Liver (tissue), 9 donors: Measurements from ENCODE around the gene KDELR1. TPM values are rescaled to one million over a fixed set of nuclear protein-coding genes. Genes with fewer than 3 reads are reported as not detected.
"Not testable (repeated sequence)": the region's sequence is repeated elsewhere in the genome, so short reads cannot be mapped to it uniquely, and the experiment has no call there.

Source experiments
- DNase-seq: peaks from one replicate; pipeline ENCODE4 v3.0.0-alpha.2; 2017; ENCODE audit warnings: low spot score
- H3K27ac ChIP-seq, 2 donors: one replicate each; pipeline ENCODE4 v1.7.0; 2013; ENCODE audit warnings: inconsistent platforms in 2 of 2, low read length in 2 of 2, control low read depth in 1 of 2, low read depth in 1 of 2, mild to moderate bottlenecking in 1 of 2
- H3K27me3 ChIP-seq, 4 donors: one replicate each; pipeline versions ENCODE4 v1.6.1 to v1.7.0; 2013; ENCODE audit warnings: low read length in 3 of 4, inconsistent platforms in 1 of 4, mild to moderate bottlenecking in 1 of 4, moderate library complexity in 1 of 4; ENCODE audit not compliant: control insufficient read depth in 4 of 4, insufficient read depth in 4 of 4
- H3K36me3 ChIP-seq, 4 donors: one replicate each; pipeline versions ENCODE4 v1.6.1 to v1.7.0; 2013; ENCODE audit warnings: low read length in 3 of 4, mild to moderate bottlenecking in 3 of 4, low read depth in 1 of 4, moderate library complexity in 1 of 4; ENCODE audit not compliant: control insufficient read depth in 4 of 4, insufficient read depth in 3 of 4
- H3K4me1 ChIP-seq, 4 donors: one replicate each; pipeline versions ENCODE4 v1.6.1 to v1.7.0; 2013; ENCODE audit warnings: low read length in 3 of 4, mild to moderate bottlenecking in 3 of 4, moderate library complexity in 1 of 4; ENCODE audit not compliant: control insufficient read depth in 4 of 4, insufficient read depth in 4 of 4
- H3K4me3 ChIP-seq, 3 donors: one replicate each; pipeline versions ENCODE4 v1.6.1 to v1.7.0; 2013; ENCODE audit warnings: low read length in 3 of 3, control low read depth in 1 of 3, low read depth in 1 of 3, mild to moderate bottlenecking in 1 of 3
- H3K9ac ChIP-seq, 2 donors: one replicate each; pipeline ENCODE4 v1.7.0; 2013; ENCODE audit warnings: low read length in 2 of 2, mild to moderate bottlenecking in 2 of 2, moderate library complexity in 2 of 2, control low read depth in 1 of 2, low read depth in 1 of 2
- H3K9me3 ChIP-seq, 4 donors: one replicate each; pipeline versions ENCODE4 v1.6.1 to v1.7.0; 2013; ENCODE audit warnings: low read length in 3 of 4; ENCODE audit not compliant: control insufficient read depth in 4 of 4
- EGR1 ChIP-seq, 2 donors: IDR thresholded peaks; 2 replicates each; pipeline ENCODE4 v1.6.1; 2016 to 2018; ENCODE audit warnings: antibody characterized with exemption in 2 of 2, low read depth in 2 of 2
- FOXA1 ChIP-seq: IDR thresholded peaks from 2 replicates; pipeline ENCODE4 v1.6.1; 2016; ENCODE audit warnings: antibody characterized with exemption
- FOXA2 ChIP-seq: IDR thresholded peaks from 2 replicates; pipeline ENCODE4 v1.6.1; 2016; ENCODE audit warnings: antibody characterized with exemption
- GABPA ChIP-seq, 2 donors: IDR thresholded peaks in 1 of 2; conservative IDR thresholded peaks in 1 of 2; 2 replicates each; pipeline ENCODE4 v1.6.1; 2016; ENCODE audit warnings: antibody characterized with exemption in 2 of 2, mild to moderate bottlenecking in 1 of 2, moderate library complexity in 1 of 2
- HNF4G ChIP-seq: IDR thresholded peaks from 2 replicates; pipeline ENCODE4 v1.6.1; 2016; ENCODE audit warnings: antibody characterized with exemption
- JUND ChIP-seq, 2 donors: IDR thresholded peaks; 2 replicates each; pipeline ENCODE4 v1.6.1; 2016; ENCODE audit warnings: antibody characterized with exemption in 2 of 2
- NR2F2 ChIP-seq: IDR thresholded peaks from 2 replicates; pipeline ENCODE4 v1.6.1; 2016; ENCODE audit warnings: antibody characterized with exemption
- RAD21 ChIP-seq, 2 donors: IDR thresholded peaks; 2 replicates each; pipeline ENCODE4 v1.6.1; 2016; ENCODE audit warnings: antibody characterized with exemption in 2 of 2, mild to moderate bottlenecking in 2 of 2
- RXRA ChIP-seq, 2 donors: IDR thresholded peaks; 2 replicates each; pipeline ENCODE4 v1.6.1; 2017 to 2018; ENCODE audit warnings: antibody characterized with exemption in 2 of 2, mild to moderate bottlenecking in 1 of 2
- SP1 ChIP-seq: IDR thresholded peaks from 2 replicates; pipeline ENCODE4 v1.6.1; 2018; ENCODE audit warnings: antibody characterized with exemption, mild to moderate bottlenecking
- TAF1 ChIP-seq: conservative IDR thresholded peaks from 2 replicates; pipeline ENCODE4 v1.6.1; 2016; ENCODE audit warnings: antibody characterized with exemption, mild to moderate bottlenecking
- WGBS: extraction: QIAGEN DNeasy Blood & Tissue Kit; methylation state at CpG from one replicate; pipeline ENCODE4 v1.1.7; 2013; 5-methylcytosine and 5-hydroxymethylcytosine counted together
- polyA plus RNA-seq, 2 donors: library from polyadenylated mRNA; stranded (reverse) in 1 of 2; unstranded in 1 of 2; fragments of 200-250 nt in 1 of 2; fragments of >200 nt in 1 of 2; fragmentation: Nextera tagmentation in 1 of 2; extraction: Ambion mirVana in 1 of 2; gene quantifications; one replicate each; pipeline versions ENCODE4 v1.2.1 to v1.2.3, GENCODE V29; 2013 to 2015
- total RNA-seq, 2 donors: library from RNA; depleted of rRNA; stranded (reverse); fragments of >200 nt; gene quantifications; one replicate each; pipeline ENCODE4 v1.2.3, GENCODE V29; 2014
- TF ChIP-seq, protein P1 (sequence below): IDR thresholded peaks from 2 replicates; pipeline ENCODE4 v1.6.1; 2016; ENCODE audit warnings: antibody characterized with exemption
- TF ChIP-seq, protein P2 (sequence below): fragments of 150-350 bp; IDR thresholded peaks from 2 replicates; pipeline ENCODE4 v1.5.1; 2017; ENCODE audit warnings: improper control_type of control experiment, low read depth, low read length; ENCODE audit not compliant: missing input control
- TF ChIP-seq, protein P3 (sequence below): IDR thresholded peaks from 2 replicates; pipeline ENCODE4 v1.6.1; 2016; ENCODE audit warnings: antibody characterized with exemption
- donor health status: healthy.
- donor health status: healthy.
- donor health status: healthy.
- donor health status: healthy.
- donor health status: healthy.

Gene KDELR1
- total and polyA plus RNA-seq, 4 donors = 32.3 to 94.9 (median 47.0) TPM

DNA sequence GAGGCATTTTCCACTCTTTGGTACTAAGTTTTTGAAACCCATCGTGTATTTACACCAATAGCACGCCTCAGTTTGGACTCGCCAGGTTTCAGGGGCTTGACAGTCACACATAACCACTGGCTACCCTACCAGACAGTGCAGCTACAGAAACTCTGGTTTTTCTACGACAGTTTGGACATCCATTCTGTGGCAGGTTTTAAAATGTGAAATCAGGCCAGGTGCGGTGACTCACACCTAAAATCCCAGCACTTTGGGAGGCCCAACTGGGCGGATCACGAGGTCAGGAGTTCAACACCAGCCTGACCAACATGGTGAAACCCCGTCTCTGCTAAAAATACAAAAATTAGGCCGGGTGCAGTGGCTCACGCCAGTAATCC is 13.2 kb downstream of the KDELR1 start:
- Histone ChIP-seq H3K4me3 (no peak overlapping the region), H3K36me3 (peaks cover 3 to 17% (median 8%) of the 10 kb centered on the region in 4 donors), H3K9ac (no peak overlapping the region), H3K4me1 (no peaks in the 10 kb centered on the region), H3K27me3 (no peaks in the 10 kb centered on the region), H3K9me3 (no peaks in the 10 kb centered on the region), H3K27ac (no peak overlapping the region)
- no peak for DNase-seq
- TF ChIP-seq HNF4G (no peak), SP1 (no peak), JUND (IDR thresholded peaks at IDR 0.05) (no peak), TAF1 (no peak), GABPA (IDR thresholded peaks at IDR 0.05 in 1 of 2, conservative IDR thresholded peaks at IDR 0.05 in 1 of 2) (no peak)
- TF ChIP-seq, protein P1, sequence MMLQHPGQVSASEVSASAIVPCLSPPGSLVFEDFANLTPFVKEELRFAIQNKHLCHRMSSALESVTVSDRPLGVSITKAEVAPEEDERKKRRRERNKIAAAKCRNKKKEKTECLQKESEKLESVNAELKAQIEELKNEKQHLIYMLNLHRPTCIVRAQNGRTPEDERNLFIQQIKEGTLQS = no peak
- WGBS = 94% methylated on average over 10 of the region's 10 CpGs

DNA sequence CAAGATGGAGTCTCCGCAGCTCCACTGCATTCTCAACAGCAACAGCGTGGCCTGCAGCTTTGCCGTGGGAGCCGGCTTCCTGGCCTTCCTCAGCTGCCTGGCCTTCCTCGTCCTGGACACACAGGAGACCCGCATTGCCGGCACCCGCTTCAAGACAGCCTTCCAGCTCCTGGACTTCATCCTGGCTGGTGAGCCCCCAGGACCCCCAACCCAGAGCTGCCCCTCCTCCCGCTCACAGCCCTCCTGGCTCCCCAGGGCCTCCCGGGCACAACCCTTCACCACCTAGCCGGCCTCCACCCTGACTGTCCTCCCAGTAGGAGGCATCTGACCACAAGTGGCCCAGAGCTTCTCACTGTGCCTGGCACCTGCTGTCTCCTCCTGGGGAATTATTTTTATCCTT is 17.8 kb downstream of the KDELR1 start:
- no peak for TF ChIP-seq NR2F2
- TF ChIP-seq RAD21 (IDR thresholded peaks at IDR 0.05) = no peak
- TF ChIP-seq GABPA (IDR thresholded peaks at IDR 0.05 in 1 of 2, conservative IDR thresholded peaks at IDR 0.05 in 1 of 2) = no peak
- no peaks in the 10 kb centered on the region for H3K9me3 ChIP-seq
- no peaks in the 10 kb centered on the region for H3K27me3 ChIP-seq
- 93% methylated on average over 11 of the region's 11 CpGs for WGBS
- no peak overlapping the region for H3K27ac ChIP-seq
- H3K4me1 ChIP-seq = no peaks in the 10 kb centered on the region
- no peak overlapping the region for H3K4me3 ChIP-seq
- DNase-seq = no peak
- H3K9ac ChIP-seq = no peak overlapping the region
- H3K36me3 ChIP-seq = no peaks in the 10 kb centered on the region

DNA sequence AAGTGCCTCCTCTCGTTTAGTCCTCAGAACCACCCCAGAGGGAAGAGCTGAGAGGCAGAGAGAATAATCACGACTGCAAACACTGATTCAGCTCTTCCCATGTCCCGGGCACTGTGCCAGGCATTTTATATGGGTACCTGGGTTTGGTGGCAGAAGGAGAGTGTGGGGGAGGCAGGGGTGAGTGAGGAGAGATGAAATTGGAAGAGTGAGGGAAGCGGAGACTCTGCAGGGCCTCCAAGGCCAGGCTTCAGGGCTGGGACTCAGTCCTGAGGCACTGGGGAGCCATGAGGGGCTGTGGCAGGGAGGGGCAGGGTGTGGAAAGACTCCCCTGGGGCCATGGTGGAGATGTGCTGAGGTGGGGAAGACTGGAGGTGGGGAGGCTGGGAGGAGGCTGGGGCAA is 18.4 kb downstream of the KDELR1 start:
- 71% methylated on average over 4 of the region's 4 CpGs for WGBS
- DNase-seq = no peak
- no peak overlapping the region for H3K4me3 ChIP-seq
- H3K27me3 ChIP-seq = no peaks in the 10 kb centered on the region
- TF ChIP-seq GABPA (IDR thresholded peaks at IDR 0.05 in 1 of 2, conservative IDR thresholded peaks at IDR 0.05 in 1 of 2) = no peak
- TF ChIP-seq RXRA (IDR thresholded peaks at IDR 0.05) = no peak
- H3K4me1 ChIP-seq = no peaks in the 10 kb centered on the region
- no peak overlapping the region for H3K9ac ChIP-seq
- H3K9me3 ChIP-seq = no peaks in the 10 kb centered on the region
- no peak overlapping the region for H3K27ac ChIP-seq
- H3K36me3 ChIP-seq = no peaks in the 10 kb centered on the region

DNA sequence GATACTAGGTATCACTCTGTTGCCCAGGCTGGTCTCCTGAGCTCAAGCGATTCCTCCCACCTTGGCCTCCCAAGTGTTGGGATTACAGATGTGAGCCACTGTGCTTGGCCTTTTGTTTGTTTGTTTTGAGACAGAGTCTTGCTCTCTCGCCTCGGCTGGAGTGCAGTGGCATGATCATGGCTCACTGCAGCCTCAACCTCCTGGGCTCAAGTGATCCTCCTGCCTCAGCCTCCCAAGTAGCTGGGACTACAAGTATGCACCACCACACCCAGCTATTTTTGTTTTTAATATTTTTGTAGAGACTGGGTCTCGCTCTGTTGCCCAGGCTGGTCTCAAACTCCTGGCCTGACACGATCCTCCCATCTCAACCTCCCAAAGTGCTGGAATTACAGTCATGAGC is 19.6 kb downstream of the KDELR1 start:
- H3K9ac ChIP-seq, H3K4me1 ChIP-seq, H3K4me3 ChIP-seq, H3K36me3 ChIP-seq, H3K27me3 ChIP-seq, H3K27ac ChIP-seq, DNase-seq, H3K9me3 ChIP-seq: not testable (repeated sequence)
- WGBS = 98% methylated on average over 5 of the region's 5 CpGs

DNA sequence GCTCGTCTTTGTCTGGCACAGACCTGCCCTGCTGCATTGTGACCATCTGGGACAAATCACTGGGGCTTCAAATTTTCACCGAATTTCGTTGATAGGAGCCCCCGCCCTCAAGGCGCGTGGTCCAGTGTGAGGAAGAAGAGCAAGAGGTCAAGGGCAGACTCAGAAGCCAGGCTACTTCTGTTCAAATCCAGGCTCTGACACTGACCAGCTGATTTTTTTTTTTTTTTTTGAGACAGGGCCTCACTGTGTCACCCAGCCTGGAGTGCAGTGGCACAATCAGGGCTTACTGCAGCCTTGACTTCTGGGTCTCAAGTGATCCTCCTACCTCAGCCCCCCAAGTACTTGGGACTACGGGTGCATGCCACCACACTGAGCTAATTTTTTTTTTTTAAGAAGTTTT is 20.0 kb downstream of the KDELR1 start:
- Histone ChIP-seq H3K27ac (no peak overlapping the region), H3K4me1 (no peaks in the 10 kb centered on the region), H3K36me3 (no peaks in the 10 kb centered on the region), H3K9ac (no peak overlapping the region), H3K4me3 (no peak overlapping the region), H3K27me3 (no peaks in the 10 kb centered on the region), H3K9me3 (no peaks in the 10 kb centered on the region)
- no peak for DNase-seq
- WGBS = 86% methylated on average over 7 of the region's 7 CpGs
- TF ChIP-seq NR2F2 = no peak
- TF ChIP-seq, protein P1 = no peak
- TF ChIP-seq, protein P2, sequence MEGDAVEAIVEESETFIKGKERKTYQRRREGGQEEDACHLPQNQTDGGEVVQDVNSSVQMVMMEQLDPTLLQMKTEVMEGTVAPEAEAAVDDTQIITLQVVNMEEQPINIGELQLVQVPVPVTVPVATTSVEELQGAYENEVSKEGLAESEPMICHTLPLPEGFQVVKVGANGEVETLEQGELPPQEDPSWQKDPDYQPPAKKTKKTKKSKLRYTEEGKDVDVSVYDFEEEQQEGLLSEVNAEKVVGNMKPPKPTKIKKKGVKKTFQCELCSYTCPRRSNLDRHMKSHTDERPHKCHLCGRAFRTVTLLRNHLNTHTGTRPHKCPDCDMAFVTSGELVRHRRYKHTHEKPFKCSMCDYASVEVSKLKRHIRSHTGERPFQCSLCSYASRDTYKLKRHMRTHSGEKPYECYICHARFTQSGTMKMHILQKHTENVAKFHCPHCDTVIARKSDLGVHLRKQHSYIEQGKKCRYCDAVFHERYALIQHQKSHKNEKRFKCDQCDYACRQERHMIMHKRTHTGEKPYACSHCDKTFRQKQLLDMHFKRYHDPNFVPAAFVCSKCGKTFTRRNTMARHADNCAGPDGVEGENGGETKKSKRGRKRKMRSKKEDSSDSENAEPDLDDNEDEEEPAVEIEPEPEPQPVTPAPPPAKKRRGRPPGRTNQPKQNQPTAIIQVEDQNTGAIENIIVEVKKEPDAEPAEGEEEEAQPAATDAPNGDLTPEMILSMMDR = no peak
- no peak for TF ChIP-seq TAF1
- TF ChIP-seq FOXA2 = no peak
- TF ChIP-seq EGR1 (IDR thresholded peaks at IDR 0.05; ENCODE audit: low read depth in 2 of 2) = no peak
- TF ChIP-seq, protein P3, sequence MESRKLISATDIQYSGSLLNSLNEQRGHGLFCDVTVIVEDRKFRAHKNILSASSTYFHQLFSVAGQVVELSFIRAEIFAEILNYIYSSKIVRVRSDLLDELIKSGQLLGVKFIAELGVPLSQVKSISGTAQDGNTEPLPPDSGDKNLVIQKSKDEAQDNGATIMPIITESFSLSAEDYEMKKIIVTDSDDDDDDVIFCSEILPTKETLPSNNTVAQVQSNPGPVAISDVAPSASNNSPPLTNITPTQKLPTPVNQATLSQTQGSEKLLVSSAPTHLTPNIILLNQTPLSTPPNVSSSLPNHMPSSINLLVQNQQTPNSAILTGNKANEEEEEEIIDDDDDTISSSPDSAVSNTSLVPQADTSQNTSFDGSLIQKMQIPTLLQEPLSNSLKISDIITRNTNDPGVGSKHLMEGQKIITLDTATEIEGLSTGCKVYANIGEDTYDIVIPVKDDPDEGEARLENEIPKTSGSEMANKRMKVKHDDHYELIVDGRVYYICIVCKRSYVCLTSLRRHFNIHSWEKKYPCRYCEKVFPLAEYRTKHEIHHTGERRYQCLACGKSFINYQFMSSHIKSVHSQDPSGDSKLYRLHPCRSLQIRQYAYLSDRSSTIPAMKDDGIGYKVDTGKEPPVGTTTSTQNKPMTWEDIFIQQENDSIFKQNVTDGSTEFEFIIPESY = no peak
- no peak for TF ChIP-seq FOXA1
- no peak for TF ChIP-seq SP1
- no peak for TF ChIP-seq RXRA (IDR thresholded peaks at IDR 0.05)
- TF ChIP-seq JUND (IDR thresholded peaks at IDR 0.05) = no peak
